Activated naive CD4-positive, alpha-beta T cell (primary cell): ENCODE measurements around the gene ATF3.
"Not testable (repeated sequence)": the region's sequence is repeated elsewhere in the genome, so short reads cannot be mapped to it uniquely, and the experiment has no call there.

Experiments used
- DNase-seq, 4 experiments: peaks; one replicate each; lab custom pipeline; 2025; lab: John Stamatoyannopoulos, UW

ATF3 gene

GRCh38 chr1:212628813-212629415 is 20.4 kb downstream of the ATF3 start:
- no peak for DNase-seq

- DNase-seq: no peak
Observed at GRCh38 chr1:212629450-212630157, 21.0 kb downstream of the ATF3 start.

- DNase-seq: peak; percentile 5 to 45 (median 14)
Observed at GRCh38 chr1:212630158-212630900, 21.8 kb downstream of the ATF3 start.

- DNase-seq: no peak
Observed at GRCh38 chr1:212633161-212633560, 24.6 kb downstream of the ATF3 start.

- DNase-seq: no peak
Observed at GRCh38 chr1:212634252-212634651, 25.7 kb downstream of the ATF3 start.

GRCh38 chr1:212635141-212635631 is 26.6 kb downstream of the ATF3 start:
- DNase-seq: no peak

- DNase-seq: no peak
Observed at GRCh38 chr1:212637902-212638301, 29.3 kb downstream of the ATF3 start.

- no peak for DNase-seq
Observed at GRCh38 chr1:212638492-212639151, 30.1 kb downstream of the ATF3 start.

- DNase-seq: not testable (repeated sequence)
Observed at GRCh38 chr1:212639524-212639923, 31.0 kb downstream of the ATF3 start.

GRCh38 chr1:212640223-212640878 is 31.8 kb downstream of the ATF3 start:
- DNase-seq: no peak

- DNase-seq: no peak
Observed at GRCh38 chr1:212641956-212642355, 33.4 kb downstream of the ATF3 start.

- no peak for DNase-seq
Observed at GRCh38 chr1:212643877-212644276, 35.3 kb downstream of the ATF3 start.

- DNase-seq: no peak
Observed at GRCh38 chr1:212644866-212645545, 36.4 kb downstream of the ATF3 start.

- no peak for DNase-seq
Observed at GRCh38 chr1:212645546-212646543, 37.3 kb downstream of the ATF3 start.

- no peak for DNase-seq
Observed at GRCh38 chr1:212646588-212646987, 38.0 kb downstream of the ATF3 start.

GRCh38 chr1:212647004-212647403 is 38.4 kb downstream of the ATF3 start:
- no peak for DNase-seq

GRCh38 chr1:212648431-212648830 is 39.9 kb downstream of the ATF3 start:
- DNase-seq: no peak

- DNase-seq: no peak
Observed at GRCh38 chr1:212649020-212649419, 40.5 kb downstream of the ATF3 start.

GRCh38 chr1:212650228-212650627 is 41.7 kb downstream of the ATF3 start:
- no peak for DNase-seq

- DNase-seq: no peak
Observed at GRCh38 chr1:212651521-212651920, 43.0 kb downstream of the ATF3 start.
